Measurements from ENCODE around the gene CCSER2. TPM values are rescaled to one million over a fixed set of nuclear protein-coding genes. Genes with fewer than 3 reads are reported as not detected.

CCSER2 gene
- polyA plus RNA-seq, 3 donors: 7.4 to 23.3 (median 14.3) TPM

DNA sequence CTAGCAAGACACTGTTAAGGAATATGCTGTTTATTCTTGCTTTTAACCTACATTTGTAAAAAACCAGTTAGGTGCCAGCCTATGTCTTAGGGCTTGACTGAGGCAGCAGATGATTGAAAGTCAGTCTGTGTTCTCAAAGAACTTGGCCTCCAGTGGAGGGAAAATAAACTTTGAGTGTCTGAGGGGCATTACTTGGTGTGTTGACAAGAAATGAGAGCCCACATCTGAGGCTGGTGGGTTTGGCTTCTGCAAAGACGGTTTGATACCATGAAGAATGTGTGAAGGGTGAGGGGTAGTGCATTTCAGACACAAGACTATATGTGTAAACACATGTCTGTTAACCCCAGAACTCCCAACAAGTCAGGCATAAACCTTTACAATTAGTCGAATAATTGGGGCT, 28.5 kb downstream of the CCSER2 start:
- no peak for DNase-seq
- Histone ChIP-seq H3K79me2 (ENCODE audit: insufficient read depth, low read length) (no peaks in the 10 kb centered on the region), H3K4me1 (ENCODE audit: control insufficient read depth in 1 of 2, insufficient read depth in 2 of 2, low read length in 2 of 2) (peaks cover 0 to 3% of the 10 kb centered on the region in 2 donors), H3K27ac (ENCODE audit: low read depth in 1 of 2, low read length in 2 of 2) (no peak overlapping the region), H2AFZ (ENCODE audit: insufficient read depth, low read depth, low read length, poor library complexity, severe bottlenecking) (no peak overlapping the region), H4K20me1 (ENCODE audit: insufficient read depth, low read length) (peaks cover 47% of the 10 kb centered on the region), H3K9ac (ENCODE audit: insufficient read depth, low read length, poor library complexity, severe bottlenecking) (no peak overlapping the region), H3K36me3 (replicated peaks in 1 of 2; ENCODE audit: control insufficient read depth in 1 of 2, insufficient read depth in 2 of 2, low read length in 2 of 2) (no peaks in the 10 kb centered on the region), H3K4me3 (replicated peaks in 1 of 3; ENCODE audit: low read depth in 2 of 3, low read length in 3 of 3) (no peak overlapping the region), H3K4me2 (replicated peaks; ENCODE audit: extremely low read depth, low read length, poor library complexity, severe bottlenecking) (no peak overlapping the region), H3K9me3 (replicated peaks in 1 of 2; ENCODE audit: control insufficient read depth in 1 of 2, insufficient read depth in 1 of 2, low read length in 2 of 2) (no peaks in the 10 kb centered on the region), H3K27me3 (ENCODE audit: control insufficient read depth in 2 of 2, insufficient read depth in 2 of 2, low read length in 2 of 2) (no peaks in the 10 kb centered on the region)
- intact Hi-C loops (cut with micrococcal nuclease): no loop called here
- no peak overlapping the region for H3K4me3 Mint-ChIP-seq
- H3K27ac Mint-ChIP-seq: no peak overlapping the region
- no peaks in the 10 kb centered on the region for H3K9me3 Mint-ChIP-seq
- TF ChIP-seq, protein P1, sequence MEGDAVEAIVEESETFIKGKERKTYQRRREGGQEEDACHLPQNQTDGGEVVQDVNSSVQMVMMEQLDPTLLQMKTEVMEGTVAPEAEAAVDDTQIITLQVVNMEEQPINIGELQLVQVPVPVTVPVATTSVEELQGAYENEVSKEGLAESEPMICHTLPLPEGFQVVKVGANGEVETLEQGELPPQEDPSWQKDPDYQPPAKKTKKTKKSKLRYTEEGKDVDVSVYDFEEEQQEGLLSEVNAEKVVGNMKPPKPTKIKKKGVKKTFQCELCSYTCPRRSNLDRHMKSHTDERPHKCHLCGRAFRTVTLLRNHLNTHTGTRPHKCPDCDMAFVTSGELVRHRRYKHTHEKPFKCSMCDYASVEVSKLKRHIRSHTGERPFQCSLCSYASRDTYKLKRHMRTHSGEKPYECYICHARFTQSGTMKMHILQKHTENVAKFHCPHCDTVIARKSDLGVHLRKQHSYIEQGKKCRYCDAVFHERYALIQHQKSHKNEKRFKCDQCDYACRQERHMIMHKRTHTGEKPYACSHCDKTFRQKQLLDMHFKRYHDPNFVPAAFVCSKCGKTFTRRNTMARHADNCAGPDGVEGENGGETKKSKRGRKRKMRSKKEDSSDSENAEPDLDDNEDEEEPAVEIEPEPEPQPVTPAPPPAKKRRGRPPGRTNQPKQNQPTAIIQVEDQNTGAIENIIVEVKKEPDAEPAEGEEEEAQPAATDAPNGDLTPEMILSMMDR (IDR thresholded peaks at IDR 0.05): no peak
- H3K36me3 Mint-ChIP-seq: no peaks in the 10 kb centered on the region
- peaks cover 10% of the 10 kb centered on the region for H3K4me1 Mint-ChIP-seq
- H3K27me3 Mint-ChIP-seq (ENCODE audit: low read depth in 3 of 3): peaks cover 0 to 2% (median 0%) of the 10 kb centered on the region in 3 donors
- no CpG with 5 or more reads among the region's 2 CpGs for WGBS (ENCODE audit: insufficient coverage)

DNA sequence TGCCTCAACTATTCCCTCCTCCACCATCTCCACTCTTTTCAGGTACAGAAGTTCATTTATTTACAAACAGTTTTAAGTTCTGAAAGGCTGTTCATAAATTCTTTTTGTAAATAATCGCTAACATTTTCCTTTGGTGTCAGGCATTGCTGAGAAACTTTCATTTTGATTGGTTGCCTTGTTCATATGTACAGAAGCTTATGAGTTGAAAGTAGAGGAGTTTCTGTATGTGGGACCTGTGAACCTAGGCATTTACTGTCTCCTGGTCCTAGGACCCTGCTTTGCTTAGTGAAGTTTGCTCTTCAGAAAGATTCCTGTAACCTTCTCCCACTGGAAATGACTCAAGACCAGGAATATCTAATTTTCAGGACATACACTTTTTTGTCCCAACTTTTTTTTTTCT, 30.4 kb downstream of the CCSER2 start:
- Histone ChIP-seq H3K27me3 (ENCODE audit: control insufficient read depth in 2 of 2, insufficient read depth in 2 of 2, low read length in 2 of 2) (no peaks in the 10 kb centered on the region), H3K4me3 (replicated peaks in 1 of 3; ENCODE audit: low read depth in 2 of 3, low read length in 3 of 3) (no peak overlapping the region), H3K9ac (ENCODE audit: insufficient read depth, low read length, poor library complexity, severe bottlenecking) (no peak overlapping the region), H3K79me2 (ENCODE audit: insufficient read depth, low read length) (no peaks in the 10 kb centered on the region), H3K4me1 (ENCODE audit: control insufficient read depth in 1 of 2, insufficient read depth in 2 of 2, low read length in 2 of 2) (peaks cover 0 to 6% of the 10 kb centered on the region in 2 donors), H3K27ac (ENCODE audit: low read depth in 1 of 2, low read length in 2 of 2) (no peak overlapping the region), H4K20me1 (ENCODE audit: insufficient read depth, low read length) (peaks cover 42% of the 10 kb centered on the region), H3K36me3 (replicated peaks in 1 of 2; ENCODE audit: control insufficient read depth in 1 of 2, insufficient read depth in 2 of 2, low read length in 2 of 2) (no peaks in the 10 kb centered on the region), H3K9me3 (replicated peaks in 1 of 2; ENCODE audit: control insufficient read depth in 1 of 2, insufficient read depth in 1 of 2, low read length in 2 of 2) (no peaks in the 10 kb centered on the region), H2AFZ (ENCODE audit: insufficient read depth, low read depth, low read length, poor library complexity, severe bottlenecking) (no peak overlapping the region), H3K4me2 (replicated peaks; ENCODE audit: extremely low read depth, low read length, poor library complexity, severe bottlenecking) (no peak overlapping the region)
- Mint-ChIP-seq H3K27ac (no peak overlapping the region), H3K4me3 (no peak overlapping the region), H3K27me3 (ENCODE audit: low read depth in 3 of 3) (no peaks in the 10 kb centered on the region), H3K9me3 (no peaks in the 10 kb centered on the region), H3K36me3 (no peaks in the 10 kb centered on the region), H3K4me1 (peaks cover 24% of the 10 kb centered on the region)
- no peak for DNase-seq
- intact Hi-C loops (cut with micrococcal nuclease): no loop called here
- TF ChIP-seq, protein P1 (IDR thresholded peaks at IDR 0.05): no peak
- no CpG with 5 or more reads among the region's 1 CpG for WGBS (ENCODE audit: insufficient coverage)

All from CD14-positive monocyte (primary cell).